ENCODE results near the gene PHACTR1. TPM values are rescaled to one million over a fixed set of nuclear protein-coding genes. Genes with fewer than 3 reads are reported as not detected.

The PHACTR1 gene
- total RNA-seq, 1 experiment from 2014 or later: 0.21 TPM

GRCh38 chr6:13186861-13187260 lies 470.3 kb downstream of the PHACTR1 start:
- H3K27ac Mint-ChIP-seq (ENCODE audit: unreplicated experiment): no peak overlapping the region

GRCh38 chr6:13187692-13188091 lies 471.1 kb downstream of the PHACTR1 start:
- BruUV-seq (replicated peaks): no TSS peak
- DNase-seq: no peak
- Mint-ChIP-seq H3K4me1 (ENCODE audit: low read depth, unreplicated experiment) (no peaks in the 10 kb centered on the region), H3K4me3 (ENCODE audit: low read depth, unreplicated experiment) (no peak overlapping the region), H3K9me3 (ENCODE audit: low read depth, unreplicated experiment) (no peaks in the 10 kb centered on the region), H3K36me3 (ENCODE audit: insufficient read depth, unreplicated experiment) (no peaks in the 10 kb centered on the region), H3K27me3 (ENCODE audit: unreplicated experiment) (peaks cover 74% of the 10 kb centered on the region), H3K27ac (ENCODE audit: unreplicated experiment) (no peak overlapping the region)
- CTCF ChIA-PET: no interaction called here
- TF ChIP-seq CTCF (IDR thresholded peaks at IDR 0.05; ENCODE audit: unreplicated experiment): no peak
- intact Hi-C loops (cut with micrococcal nuclease; ENCODE audit: unreplicated experiment): no loop called here

More at GRCh38 chr6:13186861-13187260, 470.3 kb downstream of the PHACTR1 start:
- CTCF ChIA-PET: no interaction called here
- H3K36me3 Mint-ChIP-seq (ENCODE audit: insufficient read depth, unreplicated experiment): no peaks in the 10 kb centered on the region
- TF ChIP-seq CTCF (IDR thresholded peaks at IDR 0.05; ENCODE audit: unreplicated experiment): no peak
- no peaks in the 10 kb centered on the region for H3K9me3 Mint-ChIP-seq (ENCODE audit: low read depth, unreplicated experiment)
- H3K4me1 Mint-ChIP-seq (ENCODE audit: low read depth, unreplicated experiment): no peaks in the 10 kb centered on the region
- no peak overlapping the region for H3K4me3 Mint-ChIP-seq (ENCODE audit: low read depth, unreplicated experiment)
- BruUV-seq (replicated peaks): no TSS peak
- intact Hi-C loops (cut with micrococcal nuclease; ENCODE audit: unreplicated experiment): no loop called here
- H3K27me3 Mint-ChIP-seq (ENCODE audit: unreplicated experiment): peaks cover 66% of the 10 kb centered on the region
- no peak for DNase-seq

GRCh38 chr6:13188306-13188705 lies 471.7 kb downstream of the PHACTR1 start:
- Mint-ChIP-seq H3K4me3 (ENCODE audit: low read depth, unreplicated experiment) (no peak overlapping the region), H3K36me3 (ENCODE audit: insufficient read depth, unreplicated experiment) (no peaks in the 10 kb centered on the region), H3K4me1 (ENCODE audit: low read depth, unreplicated experiment) (no peaks in the 10 kb centered on the region), H3K27ac (ENCODE audit: unreplicated experiment) (no peak overlapping the region), H3K9me3 (ENCODE audit: low read depth, unreplicated experiment) (no peaks in the 10 kb centered on the region), H3K27me3 (ENCODE audit: unreplicated experiment) (peaks cover 77% of the 10 kb centered on the region)
- intact Hi-C loops (cut with micrococcal nuclease; ENCODE audit: unreplicated experiment): no loop called here
- BruUV-seq (replicated peaks): no TSS peak
- no peak for TF ChIP-seq CTCF (IDR thresholded peaks at IDR 0.05; ENCODE audit: unreplicated experiment)
- CTCF ChIA-PET: no interaction called here
- no peak for DNase-seq

GRCh38 chr6:13189710-13190109 lies 473.1 kb downstream of the PHACTR1 start:
- BruUV-seq (replicated peaks): no TSS peak
- TF ChIP-seq CTCF (IDR thresholded peaks at IDR 0.05; ENCODE audit: unreplicated experiment): no peak
- CTCF ChIA-PET: interaction anchor here (0.6 to 0.7 kb wide), 2 partner anchors 122 to 695 kb away, joined by 4 to 8 read pairs; no protein-coding TSS in a partner anchor
- Mint-ChIP-seq H3K9me3 (ENCODE audit: low read depth, unreplicated experiment) (no peaks in the 10 kb centered on the region), H3K27me3 (ENCODE audit: unreplicated experiment) (peaks cover 73% of the 10 kb centered on the region), H3K36me3 (ENCODE audit: insufficient read depth, unreplicated experiment) (no peaks in the 10 kb centered on the region), H3K4me3 (ENCODE audit: low read depth, unreplicated experiment) (no peak overlapping the region), H3K27ac (ENCODE audit: unreplicated experiment) (no peak overlapping the region), H3K4me1 (ENCODE audit: low read depth, unreplicated experiment) (no peaks in the 10 kb centered on the region)
- no peak for DNase-seq
- intact Hi-C loops (cut with micrococcal nuclease; ENCODE audit: unreplicated experiment): no loop called here

Measured in Calu3 (cell line).